Activated CD8-positive, alpha-beta memory T cell treated with anti-CD3 and anti-CD28 coated beads for 36 hours (primary cell): ENCODE measurements around the gene PTCD1. TPM values are rescaled to one million over a fixed set of nuclear protein-coding genes. Genes with fewer than 3 reads are reported as not detected.

ENCODE experiments used
- CTCF ChIA-PET: fragments of 350-600 bp; sonication (Branson Sonifier 250); formaldehyde crosslinking; loops from one replicate; lab custom pipeline; 2021; ENCODE audit warnings: antibody characterized with exemption; lab: Charles Lee
- POLR2A ChIA-PET: fragments of 350-600 bp; sonication (Branson Sonifier 250); formaldehyde crosslinking; loops from one replicate; lab custom pipeline; 2021; ENCODE audit warnings: antibody characterized with exemption; lab: Charles Lee
- total RNA-seq, 2 experiments: library from RNA; stranded (reverse); gene quantifications; one replicate each; pipeline ENCODE4 v1.2.3, GENCODE V29; 2021

The PTCD1 gene
- total RNA-seq, 2 experiments from 2014 or later, result 6.0 to 7.0 TPM

DNA sequence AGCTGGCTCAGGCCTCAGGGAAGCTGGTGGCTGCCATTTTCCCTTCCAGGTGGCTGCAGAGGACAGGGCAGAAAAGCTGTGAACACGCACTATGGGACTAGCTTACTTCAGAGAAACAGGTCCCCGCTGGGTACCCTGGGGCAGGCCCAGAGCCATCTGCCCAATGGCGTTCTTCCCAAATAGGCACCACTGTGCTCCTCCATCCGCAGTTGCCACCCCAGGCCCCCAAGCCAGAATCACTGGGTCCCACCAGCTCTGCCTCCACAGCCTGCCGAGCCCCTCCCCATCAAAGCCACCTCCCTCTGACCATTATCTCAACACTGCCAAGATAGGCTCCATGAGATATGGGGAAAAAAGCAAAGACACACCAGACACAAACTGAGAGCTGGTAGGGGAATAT is 18.4 kb downstream of the PTCD1 start:
- CTCF ChIA-PET, result no interaction called here
- POLR2A ChIA-PET, result no interaction called here

DNA sequence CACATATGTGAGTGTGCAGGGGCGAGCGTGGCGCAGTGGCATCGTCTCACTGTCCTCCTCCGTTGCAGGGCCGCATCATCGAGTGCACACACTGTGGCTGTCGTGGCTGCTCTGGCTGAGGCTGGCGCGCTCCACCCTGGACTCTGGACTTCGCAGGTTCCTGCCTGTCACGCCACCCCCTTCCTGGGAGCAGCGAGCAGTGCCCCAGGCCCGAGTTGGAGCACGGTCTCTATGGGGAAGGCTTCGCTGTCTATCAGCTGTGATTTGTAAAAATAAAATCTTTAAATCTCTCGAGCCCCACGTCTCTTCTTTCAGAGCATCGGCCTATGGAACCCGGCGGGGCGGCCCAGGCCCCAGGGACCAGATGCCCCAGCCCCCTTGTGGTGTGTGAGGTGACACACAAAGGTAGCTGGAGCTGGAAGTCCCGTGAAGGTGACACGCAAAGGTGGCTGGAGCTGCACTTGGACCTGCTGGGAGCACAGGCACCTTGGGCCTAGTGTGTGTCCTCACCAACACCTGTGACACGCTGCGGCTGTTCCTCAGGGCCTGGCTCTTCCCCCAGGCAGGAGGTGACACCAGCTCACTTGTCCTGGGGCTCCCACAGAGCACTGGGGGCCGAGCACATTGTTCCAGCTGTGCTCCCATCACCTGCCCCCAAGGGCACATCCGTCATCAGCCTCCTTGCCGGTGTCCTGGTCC is 19.1 kb downstream of the PTCD1 start:
- POLR2A ChIA-PET, result no interaction called here
- CTCF ChIA-PET, result no interaction called here

DNA sequence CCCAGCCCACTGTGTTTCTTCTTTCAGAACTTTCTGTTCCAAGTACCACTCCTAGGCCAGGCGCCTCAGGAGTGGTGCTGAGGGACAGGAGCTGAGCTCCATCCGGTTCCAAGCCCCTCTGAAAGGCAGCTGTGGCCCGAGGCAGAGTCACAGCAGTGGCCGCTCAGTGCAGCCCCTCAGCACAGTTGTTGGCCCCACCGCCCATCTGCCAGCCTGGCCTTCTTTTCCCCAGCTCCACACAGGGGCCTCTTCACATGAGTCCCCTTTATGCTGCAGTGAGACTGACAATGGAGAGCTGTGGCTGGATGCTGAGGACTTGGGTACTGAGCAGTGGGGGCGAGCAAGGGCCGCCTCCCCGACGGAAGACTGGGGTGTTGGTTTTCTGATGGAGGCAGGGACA is 20.3 kb downstream of the PTCD1 start:
- POLR2A ChIA-PET, result interaction anchor here (0.6 kb wide), 1 partner anchor 10 kb away, joined by 3 read pairs; no protein-coding TSS in a partner anchor
- CTCF ChIA-PET, result no interaction called here

DNA sequence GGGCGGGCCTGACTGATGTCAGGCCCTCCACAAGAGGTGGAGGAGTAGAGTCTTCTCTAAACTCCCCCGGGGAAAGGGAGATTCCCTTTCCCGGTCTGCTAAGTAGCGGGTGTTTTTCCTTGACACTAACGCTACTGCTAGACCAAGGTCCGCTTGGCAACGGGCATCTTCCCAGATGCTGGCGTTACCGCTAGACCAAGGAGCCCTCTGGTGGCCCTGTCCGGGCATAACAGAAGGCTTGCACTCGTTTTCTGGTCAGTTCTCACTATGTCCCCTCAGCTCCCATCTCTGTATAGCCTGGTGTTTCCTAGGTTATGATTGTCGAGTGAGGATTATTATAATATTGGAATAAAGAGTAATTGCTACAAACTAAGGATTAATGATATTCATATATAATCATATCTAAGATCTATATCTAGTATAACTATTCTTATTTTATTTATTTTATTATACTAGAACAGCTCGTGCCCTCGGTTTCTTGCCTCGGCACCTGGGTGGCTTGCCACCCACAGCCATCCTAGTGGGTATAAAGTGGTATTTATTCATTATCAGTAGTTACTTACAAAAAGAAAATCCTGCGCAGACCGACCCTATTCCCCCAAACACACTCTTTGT is 23.0 kb downstream of the PTCD1 start:
- ChIA-PET CTCF (interaction anchor here (1.1 kb wide), 1 partner anchor 40 kb away, joined by 3 read pairs; no protein-coding TSS in a partner anchor), POLR2A (interaction anchor here (0.6 kb wide), 1 partner anchor 31 kb away, joined by 4 read pairs; no protein-coding TSS in a partner anchor)

DNA sequence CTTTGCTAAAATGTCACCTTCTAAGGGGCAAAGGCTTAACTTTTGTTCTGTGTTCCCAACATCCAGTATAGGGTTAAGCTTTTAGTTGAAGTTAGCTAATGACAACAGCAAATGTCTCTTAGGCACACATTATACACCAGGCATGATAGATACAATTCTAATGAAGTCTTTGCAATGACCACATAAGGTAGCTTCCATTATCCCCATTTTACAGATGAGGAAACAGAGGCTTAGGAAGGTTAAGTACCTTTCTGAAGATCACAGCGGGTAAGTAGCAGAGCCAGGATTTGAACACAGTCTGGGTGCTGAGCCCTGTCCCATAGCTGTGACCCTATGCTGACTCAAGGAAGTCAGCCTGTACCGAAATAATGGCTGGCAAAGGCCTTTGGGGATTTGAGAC is 28.0 kb downstream of the PTCD1 start:
- CTCF ChIA-PET, result interaction anchor here (0.5 kb wide), 1 partner anchor 42 kb away, joined by 3 read pairs; no protein-coding TSS in a partner anchor

DNA sequence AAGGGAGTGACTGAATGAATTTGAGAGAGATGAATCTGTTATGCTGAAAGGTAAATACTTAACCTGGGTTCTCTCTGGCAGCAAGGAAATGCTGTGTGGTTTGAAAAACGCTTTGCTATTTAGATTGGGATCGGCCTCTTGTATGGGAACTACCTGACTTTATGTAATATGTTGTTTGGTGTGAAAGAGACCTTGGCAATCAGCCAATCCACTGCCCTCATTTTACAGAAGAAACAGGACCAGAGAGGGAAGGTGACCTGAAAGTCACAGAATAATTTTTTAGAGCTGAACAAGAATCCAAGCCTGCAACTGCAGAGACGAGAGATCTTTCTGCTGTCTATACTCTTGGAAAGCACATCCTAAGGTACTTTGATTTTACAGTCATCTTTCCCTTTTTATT is 28.8 kb downstream of the PTCD1 start:
- CTCF ChIA-PET, result no interaction called here
- POLR2A ChIA-PET, result interaction anchor here (0.9 to 1.6 kb wide), 2 partner anchors 29 to 148 kb away, joined by 3 to 8 read pairs; partner anchors contain the start of genes CPSF4, PTCD1 and ZNF655

More for the DNA sequence above, 28.0 kb downstream of the PTCD1 start:
- POLR2A ChIA-PET, result no interaction called here

DNA sequence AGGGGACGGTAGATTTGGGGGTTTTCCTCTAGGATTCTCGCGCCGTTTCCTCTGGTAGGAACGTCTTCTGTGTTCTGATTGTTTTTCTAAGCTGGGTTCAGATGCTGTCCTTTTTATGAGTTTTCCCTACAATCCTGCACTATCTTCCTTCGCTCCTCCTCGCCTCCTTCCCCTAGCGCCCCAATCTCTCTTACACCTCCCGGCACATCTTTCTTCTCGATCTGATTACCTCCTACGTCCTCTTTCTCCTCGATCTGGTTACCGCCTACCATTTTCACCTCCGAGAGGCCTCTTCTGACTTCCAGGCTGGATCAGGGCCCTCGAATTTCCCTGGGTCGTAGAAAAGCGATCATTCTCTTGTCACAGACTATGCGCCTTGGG is 29.4 kb downstream of the PTCD1 start:
- ChIA-PET POLR2A (interaction anchor here (0.8 to 5.3 kb wide), 9 partner anchors 10 to 149 kb away, joined by 3 to 38 read pairs (median 5); partner anchors contain the start of genes ARPC1B, CPSF4, PTCD1 and ZNF394), CTCF (interaction anchor here (1.0 to 2.6 kb wide), 3 partner anchors 15 to 84 kb away, joined by 3 to 8 read pairs (median 3); partner anchors contain the start of gene ARPC1A)

DNA sequence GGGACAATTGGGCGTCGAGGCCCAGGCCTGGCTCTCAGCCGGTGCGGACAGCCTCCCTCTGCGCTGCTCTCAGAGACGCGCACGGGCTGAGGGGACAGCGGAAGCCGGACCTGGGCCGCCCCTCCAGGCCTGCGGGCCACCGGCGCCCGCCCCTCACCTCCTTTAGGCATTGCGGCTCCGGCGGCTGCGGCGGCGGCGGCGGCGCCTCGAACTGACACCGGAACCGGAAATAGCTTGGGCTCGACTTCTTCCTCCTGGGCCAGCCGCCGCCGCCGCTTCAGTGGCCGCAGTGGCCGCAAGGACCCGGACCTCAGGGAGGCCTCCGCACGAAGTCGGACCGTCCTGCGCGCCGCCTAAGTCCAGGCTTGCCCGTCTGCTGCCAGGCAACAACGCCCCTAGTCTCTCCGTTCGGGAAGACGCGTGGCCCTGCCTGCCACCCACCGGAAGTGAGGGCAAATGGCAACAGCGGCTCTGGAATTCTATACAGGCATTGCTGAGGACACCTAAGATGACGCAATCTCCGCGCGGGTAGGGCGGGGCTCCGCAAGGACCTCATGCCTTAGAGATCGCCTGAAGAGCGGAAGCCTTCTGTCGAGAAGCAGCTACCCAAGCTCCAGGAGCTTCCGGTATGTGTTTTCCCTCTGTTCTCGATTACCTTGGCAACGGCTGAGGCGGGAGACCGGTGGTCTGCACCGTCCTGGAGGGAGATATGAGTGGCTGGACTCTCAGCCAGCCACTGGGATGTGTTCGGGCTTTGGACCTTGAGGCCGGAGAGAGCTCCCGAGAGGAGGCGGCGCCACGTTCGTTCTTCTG is 30.0 kb downstream of the PTCD1 start, which contains the start of the genes BUD31 and PDAP1:
Gene BUD31, plus strand, starts transcription at position 591 of the 813 bp plus-strand sequence. CDS start 2,124 bp downstream, outside the sequence.
Gene PDAP1, minus strand, starts transcription at position 219 of the 813 bp plus-strand sequence. Its CDS starts 49 bp downstream, at position 170.
- ChIA-PET CTCF (interaction anchor here (1.0 to 2.6 kb wide), 4 partner anchors 14 to 83 kb away, joined by 3 to 9 read pairs (median 6); partner anchors contain the start of gene ARPC1A), POLR2A (interaction anchor here (0.6 to 5.3 kb wide), 13 partner anchors 10 to 527 kb away, joined by 3 to 38 read pairs (median 4); partner anchors contain the start of genes ARPC1B, CPSF4, PTCD1 and ZNF394)

DNA sequence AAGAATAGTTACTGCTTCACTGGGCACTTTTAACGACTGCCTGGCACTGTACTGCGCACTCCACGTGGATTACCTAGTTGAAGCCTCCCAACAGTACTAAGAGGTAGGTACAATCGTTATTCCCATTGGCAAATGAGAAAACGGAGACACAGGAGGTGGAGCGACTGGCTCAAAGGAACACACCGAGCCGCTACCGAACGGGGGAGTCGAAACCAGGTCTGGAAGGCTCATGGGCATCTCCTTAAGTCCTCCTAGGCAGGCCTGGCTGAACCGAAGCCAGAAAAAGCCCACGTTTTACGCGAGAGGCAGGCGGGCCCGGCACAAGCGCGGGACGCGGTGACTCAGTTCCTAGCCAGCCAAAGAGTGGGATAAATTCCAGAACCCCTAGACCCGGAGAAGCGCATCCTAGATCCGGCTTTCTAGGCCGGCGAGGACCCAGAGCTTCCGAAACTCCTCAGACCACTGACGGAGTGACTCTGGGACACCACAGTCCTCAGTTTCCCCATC is 30.7 kb downstream of the PTCD1 start:
- CTCF ChIA-PET, result interaction anchor here (1.0 to 2.6 kb wide), 4 partner anchors 9 to 47 kb away, joined by 3 to 9 read pairs (median 6); no protein-coding TSS in a partner anchor
- POLR2A ChIA-PET, result interaction anchor here (0.6 to 5.3 kb wide), 7 partner anchors 9 to 92 kb away, joined by 3 to 38 read pairs (median 3); partner anchors contain the start of genes PTCD1 and ZNF394

DNA sequence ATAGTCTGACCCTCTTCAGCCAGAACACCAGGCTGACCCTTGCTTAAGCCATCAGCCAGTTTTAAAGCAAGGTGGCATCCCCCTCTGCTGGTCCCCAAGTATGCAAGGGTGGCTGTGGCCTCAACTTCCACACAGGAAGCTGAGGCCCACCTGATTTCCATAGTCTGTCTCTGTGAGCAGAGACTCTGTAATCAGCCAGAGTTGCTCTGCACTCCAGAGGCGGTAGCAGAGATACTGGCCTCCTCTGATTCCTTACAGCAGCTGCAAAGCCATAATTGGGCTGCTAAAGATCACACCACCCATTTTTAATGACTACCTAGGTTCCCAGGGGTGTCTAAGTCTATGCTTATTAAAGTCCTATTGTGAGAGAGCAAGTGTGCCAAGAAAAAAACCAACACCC is 32.0 kb downstream of the PTCD1 start:
- POLR2A ChIA-PET, result interaction anchor here (5.3 kb wide), 1 partner anchor 13 kb away, joined by 38 read pairs; no protein-coding TSS in a partner anchor
- CTCF ChIA-PET, result interaction anchor here (1.0 to 2.6 kb wide), 3 partner anchors 12 to 46 kb away, joined by 3 to 9 read pairs (median 8); no protein-coding TSS in a partner anchor

DNA sequence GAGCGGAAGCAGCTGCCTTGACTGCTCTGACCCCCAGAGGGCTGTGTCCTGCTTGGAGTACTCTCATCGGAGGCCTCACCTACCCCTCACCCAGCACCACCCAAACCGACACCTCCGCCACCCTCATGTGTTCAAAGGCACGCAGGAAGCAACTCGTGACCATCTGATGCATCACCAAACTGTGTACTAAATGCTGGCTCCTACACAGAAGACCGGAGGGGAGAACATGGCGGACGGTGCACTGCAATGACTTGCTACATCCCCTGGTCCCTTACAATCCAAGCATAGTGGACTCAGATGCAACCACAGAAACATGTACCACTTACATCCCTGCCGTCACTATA is 33.6 kb downstream of the PTCD1 start:
- ChIA-PET POLR2A (interaction anchor here (5.3 kb wide), 1 partner anchor 11 kb away, joined by 38 read pairs; no protein-coding TSS in a partner anchor), CTCF (no interaction called here)

DNA sequence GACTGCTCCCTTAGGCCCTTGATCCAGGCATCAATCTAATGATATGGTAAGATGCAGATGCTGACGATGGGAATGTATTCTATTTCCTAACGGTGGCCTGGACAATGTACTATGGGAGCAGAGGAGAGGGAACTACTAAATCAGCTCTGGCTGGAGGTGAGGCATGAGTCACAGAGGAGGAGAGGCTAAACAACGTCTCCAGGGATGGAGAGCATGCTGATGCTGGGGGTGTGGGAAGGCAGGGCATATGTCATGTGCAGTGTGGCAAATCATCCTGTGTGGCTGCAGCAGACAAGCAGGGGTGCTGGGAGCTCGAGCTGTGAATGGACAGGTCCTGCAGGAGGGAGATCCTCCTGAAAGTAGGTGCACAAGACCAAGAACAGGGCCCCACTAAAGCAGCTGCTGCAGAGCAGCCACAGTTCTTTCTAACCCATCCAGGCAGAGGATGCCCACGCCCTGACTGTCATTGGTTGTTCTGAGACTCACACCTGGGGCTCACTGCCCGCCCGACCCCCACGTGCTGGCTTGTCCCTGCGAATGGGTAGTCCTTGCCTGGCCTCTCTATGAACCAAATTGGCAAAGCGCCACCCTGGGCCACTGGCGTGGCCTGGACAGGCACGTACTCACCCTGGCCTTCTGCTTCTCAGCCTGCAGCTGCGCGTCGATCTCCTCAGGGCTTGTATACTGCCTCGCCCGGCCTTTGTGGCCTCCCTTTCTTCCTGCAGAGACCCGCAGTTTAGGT is 34.2 kb downstream of the PTCD1 start:
- CTCF ChIA-PET, result interaction anchor here (1.3 kb wide), 1 partner anchor 18 kb away, joined by 4 read pairs; no protein-coding TSS in a partner anchor
- POLR2A ChIA-PET, result interaction anchor here (5.3 kb wide), 1 partner anchor 10 kb away, joined by 38 read pairs; no protein-coding TSS in a partner anchor

DNA sequence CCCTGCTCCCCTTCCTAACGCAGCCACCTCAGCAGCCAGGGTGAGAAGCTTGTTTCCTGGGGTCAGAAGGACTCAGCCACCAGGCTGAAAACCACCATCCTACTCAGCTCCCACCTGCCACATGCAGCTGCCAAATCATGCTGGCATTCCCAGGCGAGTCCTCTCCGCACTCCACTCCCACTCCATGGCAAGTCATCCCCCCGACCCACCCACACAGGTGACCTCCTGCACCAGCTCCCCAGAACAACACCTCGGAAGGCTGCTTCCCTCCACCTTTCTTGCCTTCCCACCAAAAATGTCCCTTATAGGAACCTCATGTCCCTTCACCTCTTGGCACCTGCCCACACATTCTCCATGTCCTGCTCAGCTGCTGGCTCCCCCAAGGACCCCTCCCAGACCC is 34.8 kb downstream of the PTCD1 start:
- ChIA-PET POLR2A (no interaction called here), CTCF (interaction anchor here (1.3 kb wide), 1 partner anchor 17 kb away, joined by 4 read pairs; no protein-coding TSS in a partner anchor)

DNA sequence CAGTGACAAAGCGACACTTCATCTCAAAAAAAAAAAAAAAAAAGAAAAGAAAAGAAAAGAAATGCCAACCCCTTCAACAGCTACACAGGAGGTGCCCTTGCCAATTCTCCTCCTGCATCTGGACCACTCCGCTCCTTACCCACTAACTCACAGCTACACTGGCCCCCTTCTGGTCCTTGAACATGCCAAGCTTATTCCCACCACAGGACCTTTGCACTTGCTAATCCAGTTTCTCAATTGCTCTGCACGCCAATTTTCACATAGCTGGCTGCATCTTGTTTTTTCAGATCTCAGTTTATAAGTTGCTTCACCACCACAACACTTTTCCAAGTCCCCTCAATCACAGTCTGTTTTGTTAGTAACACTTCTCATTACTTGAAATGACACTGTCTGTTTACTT is 35.7 kb downstream of the PTCD1 start:
- ChIA-PET POLR2A (no interaction called here), CTCF (interaction anchor here (0.6 to 1.0 kb wide), 3 partner anchors 10 to 57 kb away, joined by 3 to 5 read pairs (median 4); no protein-coding TSS in a partner anchor)

DNA sequence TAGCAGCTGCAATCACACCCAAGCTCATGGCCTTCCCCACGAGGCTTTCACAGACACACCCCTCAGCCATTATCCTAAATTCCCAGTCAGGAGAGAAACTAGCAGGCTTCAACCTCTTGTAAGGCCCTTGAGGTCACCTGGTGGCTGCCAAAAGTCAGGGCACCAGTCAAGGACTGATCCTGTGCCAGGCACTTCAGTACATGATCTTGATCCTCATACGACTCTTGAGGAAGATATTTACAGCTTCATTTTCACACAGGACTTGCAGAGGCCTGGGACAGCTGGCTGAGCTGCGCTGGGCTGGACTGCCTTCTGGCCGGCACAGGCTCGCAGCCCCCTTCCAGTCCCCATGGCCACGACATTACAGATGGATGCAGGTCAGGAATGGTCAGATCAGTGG is 39.0 kb downstream of the PTCD1 start:
- POLR2A ChIA-PET, result interaction anchor here (1.0 to 1.6 kb wide), 2 partner anchors 9 kb away, joined by 3 to 9 read pairs; partner anchors contain the start of genes BUD31 and PDAP1

DNA sequence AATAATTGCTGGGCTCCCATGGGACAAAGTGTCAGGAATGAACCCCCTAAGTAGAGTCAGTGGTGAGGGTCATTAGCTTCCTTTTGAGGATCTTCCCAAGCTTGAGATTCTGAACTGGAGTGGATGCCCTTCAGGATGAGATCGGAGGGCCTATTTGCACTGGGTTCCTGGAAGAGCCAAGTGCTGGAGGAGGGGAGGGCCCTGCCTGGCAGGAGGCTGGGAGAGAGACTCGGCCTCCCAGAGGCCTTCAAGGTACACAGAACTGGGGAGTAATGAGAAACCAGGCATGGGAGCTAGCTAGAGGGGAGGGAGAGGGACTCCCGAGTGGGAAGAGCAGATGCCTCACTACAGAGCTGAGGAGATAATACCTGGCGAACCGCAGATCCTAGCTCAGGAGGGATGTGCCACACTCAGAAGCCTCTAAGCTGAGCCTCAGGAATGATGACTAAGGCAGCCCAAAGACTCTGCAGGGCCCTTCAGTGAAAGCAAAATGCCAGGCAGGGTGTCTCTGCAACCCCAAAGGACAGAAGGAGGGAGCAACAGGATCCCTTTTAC is 39.6 kb downstream of the PTCD1 start:
- ChIA-PET CTCF (interaction anchor here (1.2 kb wide), 1 partner anchor 8 kb away, joined by 3 read pairs; no protein-coding TSS in a partner anchor), POLR2A (interaction anchor here (0.6 to 1.6 kb wide), 3 partner anchors 9 to 375 kb away, joined by 3 to 9 read pairs (median 8); partner anchors contain the start of genes BUD31 and PDAP1)

More for the DNA sequence above, 39.0 kb downstream of the PTCD1 start:
- CTCF ChIA-PET, result no interaction called here
